NCI-H1105 (cell line): ENCODE data around the gene SKAP1.
"Not testable (repeated sequence)": the region's sequence is repeated elsewhere in the genome, so short reads cannot be mapped to it uniquely, and the experiment has no call there.

Experiments used
- DNase-seq: peaks from one replicate; lab custom pipeline; 2025; lab: John Stamatoyannopoulos, UW

Gene SKAP1

DNA sequence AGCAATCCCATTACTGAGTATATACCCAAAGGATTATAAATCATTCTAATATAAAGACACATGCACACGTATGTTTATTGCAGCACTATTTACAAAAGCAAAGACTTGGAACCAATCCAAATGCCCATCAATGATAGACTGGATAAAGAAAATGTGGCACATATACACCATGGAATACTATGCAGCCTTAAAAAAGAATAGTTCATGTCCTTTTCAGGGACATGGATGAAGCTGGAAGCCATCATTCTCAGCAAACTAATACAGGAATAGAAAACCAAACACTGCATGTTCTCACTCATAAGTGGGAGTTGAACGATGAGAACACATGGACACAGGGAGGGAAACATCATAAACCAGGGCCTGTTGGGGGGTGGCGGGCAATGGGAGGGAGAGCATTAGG is 19.3 kb upstream of the SKAP1 start:
- not testable (repeated sequence) for DNase-seq

DNA sequence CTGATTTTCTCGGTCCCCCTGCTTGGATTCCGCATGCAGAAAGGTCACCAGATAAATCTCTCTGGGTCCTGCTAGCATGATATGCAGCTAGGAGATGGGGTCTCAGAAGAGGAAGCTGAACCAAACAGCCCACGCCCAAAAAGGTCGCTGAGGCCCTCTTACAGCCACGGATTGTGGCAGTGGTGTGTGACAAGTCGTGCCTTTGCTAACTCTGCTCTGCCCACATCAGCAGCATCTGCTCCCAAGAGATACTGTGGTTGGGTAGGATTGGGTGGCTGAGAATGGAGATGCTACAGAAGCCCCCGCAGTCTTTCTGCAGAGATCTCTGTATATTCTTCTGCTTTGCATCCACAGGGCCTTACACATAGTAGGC is 15.2 kb upstream of the SKAP1 start:
- no peak for DNase-seq

DNA sequence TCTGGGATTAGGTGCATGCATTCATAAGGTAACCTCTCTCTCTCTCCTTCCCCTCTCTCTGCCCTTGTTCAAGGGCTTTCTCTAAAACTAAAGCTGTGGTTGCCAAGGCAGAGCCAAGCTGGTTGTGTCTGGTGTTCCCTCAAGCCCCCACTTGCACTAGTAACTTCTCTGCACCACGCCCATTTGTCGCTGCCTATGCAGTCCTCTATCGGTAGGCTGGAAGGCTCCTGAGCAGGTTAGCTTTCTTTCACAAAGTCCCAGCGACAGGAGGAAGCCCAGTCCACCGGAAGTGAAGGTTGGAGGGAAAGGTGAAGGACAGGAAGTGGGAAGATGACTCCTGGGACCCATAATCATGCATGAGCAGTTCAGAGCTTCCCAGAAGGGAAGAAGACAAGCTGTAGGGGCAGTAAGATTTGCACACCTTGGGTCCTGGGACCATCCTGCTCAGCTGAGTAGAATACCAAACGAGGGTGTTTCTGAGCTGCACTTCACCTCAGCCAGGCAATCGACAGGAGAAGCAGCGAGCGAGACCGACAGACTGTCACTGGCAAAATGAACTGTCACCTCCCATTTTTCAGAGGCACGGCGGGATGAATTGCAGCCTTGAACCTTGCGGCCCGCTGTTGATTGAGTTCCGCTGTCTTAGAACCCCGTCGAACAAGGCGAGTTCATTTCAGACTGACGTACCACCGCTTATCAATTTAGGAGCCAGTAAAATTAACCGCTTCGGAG is 14.7 kb upstream of the SKAP1 start:
- no peak for DNase-seq

DNA sequence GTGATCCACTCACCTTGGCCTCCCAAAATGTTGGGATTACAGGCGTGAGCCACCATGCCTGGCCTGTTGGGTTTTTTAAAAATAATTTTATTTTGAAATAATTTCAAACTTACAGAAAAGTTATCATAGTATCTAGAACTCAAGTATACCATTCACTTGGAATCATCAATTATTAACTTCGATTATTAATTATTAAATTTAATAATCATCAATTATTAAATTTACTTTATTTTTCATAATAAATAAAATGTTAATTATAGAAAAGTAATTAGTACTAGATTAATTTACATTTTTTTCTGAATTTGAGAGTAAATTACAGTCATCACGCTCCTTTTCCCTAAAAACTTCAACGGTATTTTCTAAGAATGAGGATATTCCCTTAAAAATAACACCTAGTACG is 13.7 kb upstream of the SKAP1 start:
- no peak for DNase-seq

DNA sequence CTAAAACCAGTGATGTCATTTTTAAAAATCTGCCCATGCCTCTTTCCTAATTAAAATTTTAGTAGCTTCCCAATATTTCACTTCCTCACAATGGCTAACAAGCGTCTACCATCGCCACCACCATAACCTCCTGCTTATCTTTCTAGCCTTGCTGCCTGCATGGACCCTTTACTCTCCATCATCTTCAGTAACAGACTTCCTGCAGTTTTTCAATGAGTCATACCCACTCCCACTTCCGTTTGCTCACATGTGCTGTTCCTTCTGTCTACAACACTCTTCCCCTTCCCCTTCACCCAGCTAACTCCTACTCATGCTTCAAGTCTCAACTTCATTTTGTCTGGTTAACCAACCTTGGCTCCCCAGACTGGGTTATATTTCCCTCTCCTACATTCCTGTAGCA is 12.8 kb upstream of the SKAP1 start:
- DNase-seq: no peak

DNA sequence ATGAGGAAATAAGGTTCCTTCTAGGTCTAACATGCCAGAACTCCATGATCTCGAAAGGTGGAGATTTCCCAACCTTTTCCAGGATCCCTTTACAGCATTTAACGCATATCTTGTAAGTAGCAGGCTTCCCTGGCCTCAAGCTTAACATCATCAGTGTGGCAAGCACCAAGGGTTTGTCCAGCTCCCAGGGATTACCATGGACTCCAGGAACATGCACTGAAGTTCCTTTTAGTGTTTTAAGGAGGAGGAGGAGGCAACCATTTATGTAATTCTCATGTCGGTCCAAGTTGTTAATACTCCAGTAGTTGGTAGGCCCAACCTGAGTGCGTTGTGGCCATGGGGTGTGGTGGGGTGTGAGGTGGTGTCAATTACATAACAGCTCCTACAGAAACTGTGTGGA is 11.8 kb upstream of the SKAP1 start:
- no peak for DNase-seq

DNA sequence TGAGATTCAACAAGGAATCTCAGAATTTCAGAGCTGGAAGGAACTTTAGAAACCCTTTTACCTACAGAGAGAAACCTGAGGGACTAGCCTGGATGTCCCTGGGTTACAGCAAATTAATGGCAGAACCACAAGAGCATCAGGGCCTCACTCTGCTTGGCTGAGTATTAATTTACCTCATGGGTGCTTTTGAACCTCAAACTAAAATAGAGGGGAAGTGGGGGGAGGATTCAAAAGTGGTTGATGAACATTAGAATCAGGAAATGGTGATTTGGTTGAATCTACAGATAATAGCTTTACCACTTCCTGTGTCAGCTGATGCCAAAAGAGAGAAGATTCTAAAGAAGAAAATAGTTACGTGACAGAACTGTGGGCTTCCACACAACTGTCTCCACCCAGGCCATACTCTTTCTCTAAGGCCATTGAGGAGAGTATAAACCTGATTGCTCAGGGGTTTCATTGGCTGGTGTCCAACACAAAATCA is 11.3 kb upstream of the SKAP1 start:
- DNase-seq: no peak

DNA sequence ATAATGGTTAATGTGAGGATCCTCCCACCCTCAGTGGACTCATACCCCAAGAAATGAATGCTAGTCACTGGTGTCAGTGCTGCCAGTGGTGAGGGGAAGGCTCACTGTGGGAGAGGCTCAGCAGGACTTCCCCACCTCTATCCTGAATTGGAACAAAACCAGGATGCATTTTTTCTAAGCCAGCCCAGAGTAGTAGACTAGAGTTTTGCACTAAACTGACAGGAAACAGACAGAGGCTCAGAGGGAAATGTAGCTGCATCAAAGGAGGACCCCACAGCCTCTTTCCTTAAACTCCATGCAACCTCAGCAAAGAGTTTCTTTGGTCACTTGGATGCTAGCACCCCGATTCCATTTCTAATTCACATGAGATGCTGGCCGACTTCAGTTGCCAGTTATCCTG is 10.7 kb upstream of the SKAP1 start:
- no peak for DNase-seq

DNA sequence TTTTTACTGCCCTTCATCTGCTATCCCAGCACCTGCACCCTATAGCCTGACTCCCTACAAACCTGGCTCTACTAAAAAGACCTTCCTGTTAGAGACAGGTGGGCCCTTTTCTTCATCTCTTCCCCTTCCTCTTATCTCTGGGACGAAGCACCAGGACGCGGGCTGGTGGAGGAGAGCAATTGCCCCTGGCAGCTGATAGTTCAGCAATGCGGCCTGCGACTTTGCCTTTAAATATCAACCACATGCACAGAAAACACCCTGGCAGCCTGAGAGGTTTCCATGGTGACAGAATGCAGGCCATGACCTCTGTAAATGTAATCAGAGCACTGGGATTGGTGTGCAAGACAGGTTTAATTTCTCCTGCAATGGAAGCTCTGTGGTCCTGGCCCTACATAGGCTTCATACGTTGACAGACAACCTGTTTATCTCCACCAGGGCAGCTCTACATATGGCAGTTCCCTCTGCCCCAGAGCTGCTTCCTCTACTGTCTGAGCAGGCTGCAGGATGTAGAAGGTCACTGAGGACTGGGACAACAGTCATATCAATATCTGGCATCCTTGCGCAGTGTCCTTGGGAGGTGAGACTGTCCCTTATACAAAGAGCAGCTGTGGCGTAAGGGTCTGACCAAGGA is 10.0 kb upstream of the SKAP1 start:
- no peak for DNase-seq

DNA sequence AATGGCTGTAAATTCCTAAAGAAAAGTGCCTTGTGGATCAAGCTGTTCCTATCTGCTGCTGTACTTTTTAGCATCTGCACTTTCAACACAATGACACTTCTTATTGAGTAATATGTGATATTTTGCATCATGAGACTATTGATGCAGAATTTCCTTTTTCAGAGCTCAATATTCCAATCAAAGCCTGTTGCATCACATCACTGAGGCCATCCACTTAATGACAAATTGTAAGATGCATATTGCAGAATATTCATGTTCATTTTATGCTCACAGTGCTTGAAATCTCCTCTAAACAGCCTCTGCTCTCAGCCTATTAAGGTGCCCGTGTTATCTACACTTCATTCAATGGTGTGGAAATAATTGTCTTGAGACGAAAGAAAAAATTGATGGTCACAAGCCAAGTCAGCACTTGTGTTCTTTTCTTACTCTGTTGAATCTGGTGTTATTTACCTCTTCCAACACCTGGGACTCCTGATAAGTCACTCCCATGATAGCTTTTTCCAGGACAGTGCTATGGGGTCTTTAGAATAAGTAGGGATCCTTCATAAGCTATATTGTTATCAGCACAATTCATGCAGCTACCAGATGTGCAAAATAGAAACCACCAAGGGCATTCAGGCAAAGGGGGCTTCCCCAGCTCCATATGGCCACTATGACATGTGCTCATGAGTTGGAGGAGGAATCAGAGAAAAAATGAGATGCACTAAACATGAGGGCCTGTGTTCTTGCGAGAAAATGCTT is 9.3 kb upstream of the SKAP1 start:
- DNase-seq: no peak

DNA sequence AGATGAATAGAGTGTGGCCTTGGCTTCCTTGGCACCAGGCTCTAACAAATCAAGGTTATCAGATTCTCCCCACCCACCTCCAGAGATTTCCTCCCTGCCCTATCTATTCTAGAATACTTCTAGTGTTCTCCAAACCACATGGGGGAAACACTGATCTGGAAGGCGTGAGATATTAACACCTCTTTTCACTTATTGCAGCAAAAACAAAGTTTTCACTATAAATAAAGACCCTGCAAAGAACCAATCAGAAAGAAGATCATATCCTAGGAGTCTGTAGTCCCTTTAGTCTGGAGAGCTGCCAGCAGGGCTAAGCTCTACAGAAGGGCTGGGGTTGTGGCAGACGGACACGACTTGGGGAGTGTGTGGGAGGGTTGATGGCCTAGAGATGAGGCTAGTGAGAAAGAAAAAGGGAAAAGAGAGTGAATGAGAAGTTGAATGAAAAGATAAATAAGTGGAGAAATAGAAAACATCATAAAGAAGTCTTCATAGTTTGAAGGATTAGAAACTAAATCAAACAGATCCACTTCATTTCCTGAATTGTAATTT is 8.6 kb upstream of the SKAP1 start:
- no peak for DNase-seq

DNA sequence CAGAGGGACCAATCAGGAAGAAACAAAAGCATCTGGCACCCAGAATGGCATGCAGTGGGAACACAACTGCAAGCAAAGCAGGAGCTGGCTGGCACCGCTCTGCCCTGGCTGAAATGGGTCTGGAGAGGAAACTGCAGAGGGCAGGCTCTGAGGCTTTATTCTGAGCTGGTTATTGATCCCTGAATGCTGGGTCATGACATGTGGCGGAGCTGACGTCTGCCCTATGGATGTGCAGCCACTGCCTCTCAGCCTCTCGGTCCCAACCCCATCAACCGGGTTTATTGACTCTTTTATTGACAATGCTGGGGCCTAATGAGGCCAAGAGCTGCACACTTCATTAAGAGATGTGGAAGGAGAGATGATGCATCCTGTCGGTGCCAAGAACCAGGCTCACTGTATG is 3.9 kb upstream of the SKAP1 start:
- no peak for DNase-seq

DNA sequence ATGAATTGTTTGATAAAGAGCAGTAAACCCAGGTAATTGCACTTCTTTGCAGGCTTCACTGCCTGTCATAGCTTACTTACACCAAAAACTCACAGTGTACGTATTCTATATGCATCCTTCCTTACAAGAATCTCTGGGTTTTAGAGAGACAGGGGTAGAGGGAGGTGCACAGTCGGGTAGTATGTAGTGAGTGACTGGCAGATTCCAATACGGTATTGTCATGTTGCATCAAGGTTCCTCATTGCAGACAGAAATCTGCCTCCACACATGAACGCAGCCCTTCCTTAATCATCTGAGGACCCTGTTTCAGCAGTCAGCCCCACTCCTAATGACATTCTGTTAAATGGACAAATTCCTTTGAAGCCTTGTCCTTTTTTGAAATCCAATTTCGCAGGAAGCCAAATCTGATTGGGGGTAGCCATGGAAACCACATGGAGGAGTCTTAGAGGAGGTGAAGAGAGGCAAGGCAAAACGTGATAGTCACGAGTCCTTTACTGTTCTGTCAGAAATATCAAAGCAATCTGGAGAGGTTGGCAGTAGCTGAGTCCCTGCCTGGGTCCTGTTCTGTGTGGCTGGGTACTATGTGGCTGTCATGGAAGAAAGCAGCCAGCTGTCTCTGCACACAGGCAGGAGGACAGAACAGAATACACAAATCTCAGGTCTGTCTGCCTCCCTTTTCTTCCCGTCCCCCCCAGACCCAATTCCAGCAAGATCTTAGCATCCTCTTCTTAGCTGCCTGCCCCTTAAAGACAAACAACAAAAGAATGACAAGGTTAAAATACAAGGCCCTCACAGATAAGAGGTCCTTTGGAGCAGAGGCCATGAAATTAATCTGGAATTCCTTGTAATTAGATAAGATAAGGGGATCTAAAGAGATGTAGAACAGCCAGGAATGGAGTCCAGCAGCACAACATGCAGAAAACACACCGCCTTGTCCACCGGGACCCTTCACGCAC is 3.1 kb upstream of the SKAP1 start:
- no peak for DNase-seq

DNA sequence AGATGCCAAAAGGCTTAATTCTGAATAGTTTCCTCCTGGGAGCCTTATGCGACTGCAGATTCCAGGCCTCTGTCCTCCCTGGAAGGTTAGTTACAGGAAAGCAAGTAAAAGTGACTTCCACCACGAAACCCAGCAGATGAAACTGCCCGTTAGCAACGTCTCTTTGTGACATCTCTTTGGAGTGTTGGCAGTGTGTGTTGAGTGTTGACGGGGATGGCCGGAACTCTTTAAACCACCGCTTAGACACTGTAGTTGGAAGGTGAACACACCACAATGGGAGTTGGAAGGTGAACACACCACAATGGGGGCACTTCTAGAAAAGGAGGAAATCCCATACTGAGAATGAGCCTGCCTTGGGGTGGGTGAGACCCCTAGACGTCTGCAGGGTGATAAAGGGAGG is 858 bp downstream of the SKAP1 start:
- DNase-seq: no peak

DNA sequence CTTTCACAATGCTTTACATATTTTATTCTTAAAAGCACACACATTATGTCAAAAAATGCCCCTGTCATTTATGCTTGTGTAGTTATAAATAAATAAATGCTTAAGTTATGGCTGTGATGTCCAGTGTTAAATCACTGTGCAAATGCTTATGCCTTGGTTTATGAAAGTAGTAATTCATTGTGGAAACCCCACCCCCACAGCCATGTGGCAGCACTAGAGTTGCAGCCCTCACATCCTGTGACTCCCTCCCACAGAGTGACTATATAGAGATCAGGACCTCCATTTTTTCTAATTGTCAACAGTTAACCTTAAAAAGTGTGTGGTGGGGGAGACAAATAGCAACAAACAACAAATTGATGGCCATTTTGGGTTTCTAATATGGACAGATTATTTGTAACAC is 2.4 kb downstream of the SKAP1 start:
- DNase-seq: no peak

DNA sequence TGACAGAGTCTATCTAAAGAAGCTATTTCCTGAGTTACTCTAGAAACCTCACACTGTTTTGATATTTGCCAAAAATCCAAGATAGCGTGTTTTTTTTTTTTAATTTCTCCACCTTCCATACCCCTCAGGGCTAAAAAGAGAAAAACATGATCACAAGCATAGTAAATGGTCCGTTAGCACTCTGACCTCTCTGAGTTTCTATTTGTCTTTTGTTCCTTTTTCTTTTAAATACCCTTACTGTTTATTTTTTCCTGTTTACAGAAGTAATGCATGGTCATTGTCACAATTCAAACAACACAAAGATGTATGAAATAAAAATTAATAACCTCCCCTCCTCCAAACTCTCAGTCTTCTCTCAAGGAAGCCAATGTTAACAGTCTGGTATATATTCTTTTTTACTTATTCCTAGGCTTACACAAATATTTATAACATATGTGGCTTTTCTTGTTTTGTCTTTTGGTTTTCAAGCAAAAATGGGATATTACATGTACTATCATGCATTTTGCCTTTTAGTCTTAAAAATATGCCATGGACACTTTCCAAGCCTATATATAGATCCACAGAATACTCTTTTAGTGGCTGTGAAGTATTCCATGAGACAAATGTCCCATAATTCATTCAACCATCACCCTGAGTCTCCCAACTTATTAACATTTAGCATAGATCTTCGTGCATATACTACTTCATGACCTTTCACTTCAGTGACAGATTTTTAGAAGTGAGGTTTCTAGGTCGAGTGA is 3.1 kb downstream of the SKAP1 start:
- DNase-seq: no peak

DNA sequence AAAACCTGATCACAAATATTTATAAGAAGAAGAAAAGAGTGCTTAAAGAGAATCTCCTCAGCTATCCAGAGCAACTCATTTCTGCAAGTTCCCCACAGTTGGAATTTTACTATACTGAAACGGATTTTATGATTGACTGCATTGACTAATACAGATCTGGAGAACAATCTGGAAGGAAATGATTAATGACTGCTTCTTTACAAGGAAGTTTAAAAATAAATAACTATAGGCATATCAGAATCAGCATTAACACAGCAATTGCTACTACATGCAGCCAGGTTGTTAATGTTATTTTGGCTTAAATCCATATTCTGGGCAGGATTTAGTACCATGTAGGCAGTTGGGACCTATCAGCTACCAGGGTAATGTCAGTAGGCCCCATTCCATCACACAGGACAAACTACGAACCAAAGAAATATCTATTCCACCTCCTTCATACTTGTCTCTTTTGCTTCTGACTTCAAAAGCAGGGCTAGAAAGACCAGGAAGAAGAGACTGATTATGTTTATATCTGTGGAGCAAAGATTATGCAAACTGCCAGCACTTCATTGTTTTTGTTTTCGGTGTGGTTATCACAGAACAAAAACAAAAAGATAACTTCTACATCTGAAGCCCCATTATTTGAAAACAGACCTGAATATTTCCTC is 3.9 kb downstream of the SKAP1 start:
- no peak for DNase-seq

DNA sequence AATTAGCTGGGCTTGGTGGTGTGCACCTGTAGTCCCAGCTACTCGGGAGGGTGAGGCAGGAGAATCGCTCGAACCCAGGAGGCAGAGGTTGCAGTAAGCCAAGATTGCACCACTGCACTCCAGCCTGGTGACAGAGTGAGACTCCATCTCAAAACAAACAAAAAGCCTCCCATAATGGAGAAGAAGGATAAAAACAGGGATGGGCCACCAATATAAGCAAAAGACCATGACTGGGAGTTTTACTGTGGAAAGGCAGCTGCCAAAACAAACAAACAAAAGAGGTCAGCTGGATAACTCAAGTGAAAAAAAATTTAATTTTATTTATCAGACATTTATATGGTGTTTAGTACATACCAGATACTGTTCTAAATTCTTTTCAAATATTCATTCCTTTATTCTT is 8.0 kb downstream of the SKAP1 start:
- DNase-seq: not testable (repeated sequence)

DNA sequence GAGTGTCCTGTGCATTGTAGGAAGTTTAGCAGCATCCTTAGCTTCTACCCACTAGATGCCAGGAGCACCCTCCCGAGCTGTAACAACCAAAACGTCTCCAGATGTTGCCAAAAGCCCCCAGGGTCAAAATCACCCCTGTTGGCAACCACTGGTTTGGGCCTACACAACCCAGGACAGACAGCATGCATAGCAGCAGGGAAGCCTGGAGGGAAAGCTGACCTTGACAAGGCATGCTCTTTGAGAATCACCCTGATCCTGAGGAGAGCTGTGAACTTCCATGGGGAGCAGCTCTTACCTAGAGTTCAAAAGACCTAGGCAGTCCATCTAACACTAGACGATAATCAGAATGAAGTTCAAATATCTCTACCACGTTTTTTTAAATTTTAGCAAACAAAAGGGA is 9.2 kb downstream of the SKAP1 start:
- no peak for DNase-seq

DNA sequence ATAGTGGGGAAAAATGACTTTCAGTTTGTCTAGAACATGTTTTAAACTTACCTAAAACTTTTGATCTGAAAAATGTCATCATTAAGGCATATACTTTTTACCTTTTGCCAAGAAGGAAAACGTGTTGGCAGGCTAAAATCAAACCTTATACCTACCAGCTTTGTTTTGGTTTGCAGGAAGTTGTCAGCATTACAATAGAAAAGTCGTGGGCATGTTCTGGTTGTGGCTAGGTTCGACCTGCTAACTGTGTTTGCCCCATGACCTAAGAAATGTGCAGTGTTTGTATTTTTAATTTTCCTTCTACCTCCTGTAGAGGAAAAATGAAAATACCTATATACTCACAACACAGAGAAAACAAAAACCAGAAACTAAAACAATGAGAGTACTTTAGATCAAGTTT is 13.0 kb downstream of the SKAP1 start:
- DNase-seq: no peak
